ENCODE data around the gene STARD5.
A peak's percentile ranks its signal among the peaks of the same experiment; 100 is the strongest.

STARD5 gene

DNA sequence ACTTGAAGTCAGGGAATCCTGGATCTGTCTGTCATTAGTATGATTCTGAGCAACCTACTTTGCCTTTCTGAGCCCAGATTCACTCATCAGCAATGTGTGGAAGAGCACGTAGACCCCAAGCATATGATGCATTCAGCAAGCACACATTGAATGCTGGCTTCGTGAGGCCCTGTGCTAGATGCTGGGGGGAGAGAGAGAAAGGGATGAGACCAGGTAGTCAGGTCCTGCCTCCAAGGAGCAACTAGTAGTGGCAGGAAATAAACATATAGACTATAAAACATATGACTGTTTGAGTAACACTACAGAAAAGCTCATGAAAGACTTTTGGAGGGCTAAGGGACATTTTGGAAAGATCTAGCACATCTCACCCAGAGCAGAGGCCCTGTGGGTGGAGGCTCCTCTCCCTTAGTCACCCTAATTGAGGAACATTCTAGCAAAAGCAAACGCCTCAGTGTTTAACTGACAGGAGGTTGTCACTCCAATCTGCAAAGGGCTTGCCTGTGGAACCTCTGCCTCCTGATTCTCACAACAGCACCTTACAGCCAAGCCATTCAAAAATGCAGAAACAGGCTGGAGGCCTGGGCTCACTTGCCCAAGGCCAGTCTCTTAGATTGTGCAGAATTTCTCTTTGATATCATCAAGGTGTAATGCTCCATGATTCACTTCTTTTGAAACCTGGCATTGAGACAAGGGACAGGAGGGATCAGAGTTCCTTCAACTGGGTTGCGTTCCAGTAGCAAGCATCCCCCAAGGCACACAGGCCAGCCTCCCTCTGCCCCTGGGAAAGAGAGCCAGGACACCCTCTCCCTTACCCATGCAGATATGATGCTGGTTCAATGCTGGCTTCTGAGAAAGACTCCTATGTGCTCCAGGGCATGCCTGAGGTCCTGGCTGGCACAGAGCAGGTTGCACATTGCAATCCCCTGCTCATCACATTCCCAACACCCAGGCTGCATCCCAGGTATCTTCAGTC lies 26.1 kb downstream of the STARD5 start:
- in situ Hi-C loops (cut with HindIII; ENCODE audit: low pct_ligation_motif_present, low pct_unique_long_range_greater_than_20kb, low sequenced_read_pairs), result no loop called here
- no peak for DNase-seq

DNA sequence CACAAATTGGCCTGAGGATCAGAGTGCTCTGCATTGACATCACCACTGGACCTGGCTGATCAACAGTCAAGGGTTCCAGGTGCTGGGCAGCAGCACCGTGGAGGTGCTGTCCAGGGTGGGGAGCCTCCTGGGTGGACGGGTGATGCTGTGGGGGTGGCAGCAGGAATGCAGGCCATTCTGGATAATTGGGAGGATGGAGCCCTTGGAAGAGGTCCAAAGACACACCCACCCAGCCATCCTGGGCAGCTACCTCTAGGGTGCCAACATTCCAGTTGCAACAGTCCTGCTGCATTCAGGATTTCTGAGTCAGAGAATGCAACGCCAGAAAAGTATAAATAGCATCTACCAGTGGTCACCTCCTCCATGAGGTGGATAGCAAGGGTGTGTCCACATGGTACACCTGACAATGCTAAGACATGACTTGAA lies 26.8 kb downstream of the STARD5 start:
- in situ Hi-C loops (cut with HindIII; ENCODE audit: low pct_ligation_motif_present, low pct_unique_long_range_greater_than_20kb, low sequenced_read_pairs), result no loop called here
- peak; percentile 42 for DNase-seq

DNA sequence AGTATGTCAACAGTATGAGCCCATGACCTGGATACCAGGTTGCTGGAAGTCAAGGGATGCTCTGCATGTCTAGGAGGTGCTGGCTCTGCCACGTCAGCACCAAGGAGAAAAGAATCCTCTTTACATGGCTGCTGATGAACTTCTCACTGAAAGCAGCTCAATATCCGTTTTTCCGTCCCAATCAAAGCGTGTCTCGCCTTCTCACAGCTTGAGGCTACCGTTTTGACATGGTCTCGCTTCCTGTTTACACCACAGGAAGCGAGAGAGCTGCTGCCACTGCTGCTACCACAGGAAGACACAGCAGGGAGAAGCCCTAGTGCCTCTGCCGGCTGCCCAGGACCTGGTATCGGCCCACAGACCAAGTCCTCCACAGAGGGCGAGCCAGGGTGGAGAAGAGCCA lies 27.3 kb downstream of the STARD5 start:
- in situ Hi-C loops (cut with HindIII; ENCODE audit: low pct_ligation_motif_present, low pct_unique_long_range_greater_than_20kb, low sequenced_read_pairs), result no loop called here
- DNase-seq, result no peak

DNA sequence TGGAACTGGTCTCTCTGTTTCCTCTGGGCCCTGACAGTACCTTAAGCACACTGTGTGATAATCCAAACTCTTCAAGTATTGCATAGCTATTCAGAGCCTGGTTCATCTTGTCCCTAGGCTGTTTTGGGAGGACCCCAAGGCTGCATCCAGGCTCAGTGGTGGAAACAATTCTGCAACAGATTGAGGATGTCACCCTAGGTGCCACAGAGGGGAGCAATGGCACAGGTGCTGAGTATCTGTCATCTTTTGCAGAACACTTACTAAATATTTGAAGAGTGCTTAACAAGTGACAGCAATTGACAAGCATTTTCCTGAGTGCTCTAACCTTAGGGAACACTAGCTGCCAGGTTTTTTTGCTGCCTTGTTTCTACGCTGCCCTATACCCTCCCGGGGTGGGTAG lies 27.8 kb downstream of the STARD5 start:
- DNase-seq, result no peak
- in situ Hi-C loops (cut with HindIII; ENCODE audit: low pct_ligation_motif_present, low pct_unique_long_range_greater_than_20kb, low sequenced_read_pairs), result no loop called here

DNA sequence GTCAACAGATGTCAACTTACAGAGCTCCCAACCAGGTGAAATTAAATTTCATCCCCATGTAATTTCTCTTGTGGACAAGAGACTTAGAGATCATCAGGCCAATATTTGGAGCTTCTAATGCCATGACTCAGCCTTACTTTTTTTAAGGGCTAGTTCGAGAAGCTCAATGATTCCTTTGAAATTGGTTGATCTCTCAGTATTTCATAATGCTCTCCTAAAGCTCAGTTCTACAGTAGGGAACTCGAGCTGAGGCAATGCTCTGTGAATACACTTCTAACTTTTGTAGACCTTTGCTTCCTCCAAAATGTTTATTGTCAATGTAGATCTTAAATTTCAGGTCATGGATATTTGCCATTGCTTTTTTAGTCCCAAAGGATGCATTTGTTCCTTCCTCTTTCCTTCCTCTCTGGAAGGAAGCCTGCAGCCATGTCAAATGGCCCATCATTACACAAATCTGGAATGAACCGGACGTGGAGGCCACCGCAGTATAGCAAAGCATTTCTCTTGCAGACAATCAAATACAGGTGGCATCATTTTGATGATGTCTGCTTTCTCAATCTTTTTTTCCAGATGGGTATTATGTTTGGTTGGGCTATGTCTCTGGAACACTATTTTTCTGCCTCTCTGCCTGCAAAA lies 28.3 kb downstream of the STARD5 start:
- in situ Hi-C loops (cut with HindIII; ENCODE audit: low pct_ligation_motif_present, low pct_unique_long_range_greater_than_20kb, low sequenced_read_pairs), result no loop called here
- DNase-seq, result no peak

DNA sequence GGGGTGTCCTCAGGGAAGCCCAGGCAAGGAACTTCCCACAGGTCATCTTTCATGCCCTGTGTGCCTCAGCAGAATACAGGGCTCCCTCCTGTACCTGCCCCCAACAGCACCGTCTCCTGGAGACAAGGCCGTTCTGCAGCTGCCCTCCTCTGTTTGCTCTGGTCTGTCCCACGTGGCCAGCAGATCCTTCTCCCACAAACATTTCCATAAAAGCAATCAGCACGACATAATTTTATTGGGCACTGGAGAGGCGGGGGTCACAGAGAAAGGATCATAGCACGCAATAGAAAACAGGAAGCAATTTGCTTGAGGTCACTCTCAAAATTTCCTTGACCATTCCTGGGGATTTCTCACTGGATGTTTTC lies 29.4 kb downstream of the STARD5 start:
- in situ Hi-C loops (cut with HindIII; ENCODE audit: low pct_ligation_motif_present, low pct_unique_long_range_greater_than_20kb, low sequenced_read_pairs), result no loop called here

DNA sequence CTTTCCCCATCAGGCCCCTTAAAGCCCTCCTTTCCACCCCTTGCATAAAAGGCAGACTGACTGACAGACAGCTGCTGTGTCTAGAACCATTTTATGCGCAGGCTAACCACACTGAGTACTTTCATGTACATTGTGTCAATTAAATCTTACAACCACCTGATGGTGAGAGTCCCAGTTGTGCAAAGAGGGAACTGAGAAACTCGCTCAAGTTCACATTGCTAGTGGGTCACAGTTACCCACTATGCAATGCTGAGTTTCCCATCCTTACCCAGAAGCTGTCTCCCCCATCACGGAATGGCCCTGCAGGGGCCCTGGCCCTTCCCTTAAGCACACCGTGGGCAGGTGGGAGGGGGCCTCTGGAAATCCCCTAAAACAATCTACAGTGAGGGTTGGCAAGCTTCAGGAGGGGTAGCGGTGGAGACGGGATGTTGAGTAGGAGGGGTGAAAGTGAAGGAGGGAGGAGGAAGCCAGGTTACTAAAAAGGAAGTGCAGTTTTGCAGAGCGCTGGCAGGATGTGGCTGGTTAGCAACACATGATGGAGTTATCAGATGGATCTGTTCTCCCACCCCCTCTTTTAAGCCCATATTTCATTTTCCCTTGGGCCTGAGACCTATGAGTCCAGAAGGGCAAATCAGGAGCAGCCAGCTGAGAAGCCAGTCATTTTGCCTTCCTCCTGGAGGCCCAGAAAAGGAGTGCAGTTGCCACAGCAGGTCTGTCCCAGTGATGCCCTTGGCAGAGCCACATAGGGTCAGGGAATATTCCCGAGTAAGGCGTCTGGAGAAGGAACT lies 30.0 kb downstream of the STARD5 start:
- DNase-seq, result no peak
- in situ Hi-C loops (cut with HindIII; ENCODE audit: low pct_ligation_motif_present, low pct_unique_long_range_greater_than_20kb, low sequenced_read_pairs), result no loop called here

More for the DNA sequence above, 29.4 kb downstream of the STARD5 start:
- no peak for DNase-seq

DNA sequence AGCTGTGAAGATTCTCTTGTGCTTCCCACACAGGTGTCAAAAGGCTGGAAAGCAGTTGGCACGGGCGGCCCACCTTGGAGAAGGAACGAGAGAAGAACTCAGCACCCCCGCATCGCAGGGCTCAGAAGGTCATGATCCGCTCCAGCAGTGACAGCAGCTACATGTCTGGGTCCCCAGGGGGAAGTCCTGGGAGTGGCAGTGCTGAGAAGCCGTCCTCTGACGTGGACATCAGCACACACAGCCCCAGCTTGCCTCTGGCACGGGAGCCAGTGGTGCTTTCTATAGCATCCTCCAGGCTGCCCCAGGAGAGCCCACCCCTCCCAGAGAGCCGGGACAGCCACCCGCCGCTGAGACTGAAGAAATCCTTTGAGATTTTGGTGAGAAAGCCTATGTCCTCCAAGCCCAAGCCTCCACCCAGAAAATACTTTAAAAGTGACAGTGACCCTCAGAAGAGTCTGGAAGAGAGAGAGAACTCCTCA lies 31.4 kb downstream of the STARD5 start:
- DNase-seq, result no peak
- in situ Hi-C loops (cut with HindIII; ENCODE audit: low pct_ligation_motif_present, low pct_unique_long_range_greater_than_20kb, low sequenced_read_pairs), result no loop called here

DNA sequence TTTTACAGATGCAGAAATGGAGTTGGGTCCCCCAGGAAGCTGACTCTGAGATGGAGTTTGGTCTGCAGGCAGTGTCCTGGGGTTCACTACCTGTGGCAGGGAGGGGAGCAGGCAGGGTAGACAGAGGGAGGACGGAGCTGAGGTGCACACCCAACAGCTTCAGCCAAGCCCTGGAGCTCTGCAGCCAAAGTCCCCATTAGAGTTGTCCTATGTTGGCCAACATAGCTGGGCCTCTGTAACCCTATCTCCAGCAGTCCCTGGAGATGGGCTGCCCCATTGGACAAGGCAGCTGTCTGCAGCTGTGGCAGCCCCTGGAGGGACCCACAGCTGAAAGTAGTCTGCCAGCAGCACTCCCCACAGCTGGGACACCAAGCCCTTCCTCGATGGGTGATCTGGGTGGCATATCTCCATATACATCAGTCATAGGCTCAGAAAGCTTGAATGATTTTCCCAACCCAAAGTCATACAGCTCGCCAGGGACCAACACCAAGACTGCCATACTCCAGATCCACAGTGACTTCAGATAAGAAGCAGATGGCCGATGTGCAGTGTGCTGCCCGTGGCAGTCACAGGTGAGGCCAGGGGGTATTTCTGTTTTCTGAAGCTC lies 31.9 kb downstream of the STARD5 start:
- no peak for DNase-seq
- in situ Hi-C loops (cut with HindIII; ENCODE audit: low pct_ligation_motif_present, low pct_unique_long_range_greater_than_20kb, low sequenced_read_pairs), result no loop called here

DNA sequence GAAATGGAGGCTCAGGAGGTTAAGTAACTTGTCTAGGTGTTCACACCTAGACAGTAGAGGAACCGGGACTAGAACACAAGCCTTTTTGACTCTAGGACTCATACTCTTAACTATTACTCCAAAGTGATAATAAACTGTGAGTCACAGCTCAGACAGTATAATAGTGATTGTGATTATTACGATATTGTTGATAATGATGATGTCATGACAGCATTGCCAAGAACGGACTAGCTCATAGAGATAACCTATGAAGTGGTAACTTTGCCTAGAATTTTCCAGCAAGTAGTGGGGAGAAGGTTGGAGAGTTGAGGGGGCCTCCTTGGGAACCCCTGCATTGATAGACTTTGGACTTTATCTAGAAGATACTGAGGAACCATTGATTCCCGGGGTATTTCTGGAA lies 34.0 kb downstream of the STARD5 start:
- DNase-seq, result no peak
- in situ Hi-C loops (cut with HindIII; ENCODE audit: low pct_ligation_motif_present, low pct_unique_long_range_greater_than_20kb, low sequenced_read_pairs), result no loop called here

DNA sequence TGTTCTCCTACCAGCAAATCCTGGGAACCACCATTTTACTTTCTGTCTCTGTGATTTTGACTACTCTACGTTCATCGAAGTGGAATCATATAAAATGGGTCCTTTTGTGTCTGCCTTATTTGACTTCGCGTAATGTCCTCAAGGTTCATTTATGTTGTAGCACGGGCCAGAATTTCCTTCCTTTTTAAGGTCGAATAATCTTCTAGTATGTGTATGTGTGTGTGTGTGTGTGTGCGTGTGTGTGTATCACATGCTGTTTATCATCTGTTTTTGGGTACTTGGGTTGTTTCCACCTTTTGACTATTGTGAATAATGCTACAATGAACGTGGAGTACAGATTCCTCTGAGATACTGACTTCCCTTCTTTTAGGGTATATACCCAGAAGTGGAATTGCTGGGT lies 35.3 kb downstream of the STARD5 start:
- in situ Hi-C loops (cut with HindIII; ENCODE audit: low pct_ligation_motif_present, low pct_unique_long_range_greater_than_20kb, low sequenced_read_pairs), result no loop called here
- no peak for DNase-seq

DNA sequence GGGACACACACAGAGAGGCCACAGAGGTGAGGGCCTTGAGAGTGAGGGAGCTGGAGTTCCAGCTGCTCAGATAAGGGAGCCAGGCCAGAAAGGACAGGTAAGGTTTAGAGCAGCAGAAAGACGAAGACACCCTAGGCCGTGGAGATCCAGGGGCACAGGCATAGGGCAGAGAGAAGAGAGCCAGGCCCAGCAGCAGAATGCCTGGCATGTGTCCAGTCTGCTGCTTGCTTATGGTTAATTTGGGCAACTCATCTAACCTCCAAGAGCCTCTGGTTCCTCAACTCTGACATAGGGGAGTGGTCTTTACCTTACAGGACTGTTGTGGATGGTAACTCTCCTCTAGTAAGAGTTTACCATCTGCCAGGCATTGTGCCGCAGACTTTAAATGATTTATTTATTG lies 35.9 kb downstream of the STARD5 start:
- DNase-seq, result no peak
- in situ Hi-C loops (cut with HindIII; ENCODE audit: low pct_ligation_motif_present, low pct_unique_long_range_greater_than_20kb, low sequenced_read_pairs), result no loop called here

DNA sequence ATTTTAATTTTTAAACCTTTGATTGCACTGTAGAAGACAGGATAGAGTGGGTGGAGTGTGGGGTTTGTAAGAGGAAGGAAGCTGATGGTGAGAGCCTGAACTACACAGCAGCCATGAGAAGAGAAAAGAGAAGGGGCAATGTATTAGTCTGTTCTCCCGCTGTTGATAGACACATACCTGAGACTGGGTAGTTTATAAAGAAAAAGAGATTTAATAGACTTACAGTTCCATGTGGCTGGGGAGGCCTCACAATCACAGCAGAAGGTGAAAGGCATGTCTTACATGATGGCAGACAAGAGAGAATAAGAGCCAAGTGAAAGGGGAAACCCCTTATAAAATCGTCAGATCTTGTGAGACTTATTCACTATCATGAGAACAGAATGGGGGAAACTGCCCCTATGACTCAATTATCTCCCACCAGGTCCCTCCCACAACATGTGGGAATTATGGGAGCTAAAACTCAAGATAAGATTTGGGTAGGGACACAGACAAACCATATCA lies 37.3 kb downstream of the STARD5 start:
- in situ Hi-C loops (cut with HindIII; ENCODE audit: low pct_ligation_motif_present, low pct_unique_long_range_greater_than_20kb, low sequenced_read_pairs), result no loop called here

DNA sequence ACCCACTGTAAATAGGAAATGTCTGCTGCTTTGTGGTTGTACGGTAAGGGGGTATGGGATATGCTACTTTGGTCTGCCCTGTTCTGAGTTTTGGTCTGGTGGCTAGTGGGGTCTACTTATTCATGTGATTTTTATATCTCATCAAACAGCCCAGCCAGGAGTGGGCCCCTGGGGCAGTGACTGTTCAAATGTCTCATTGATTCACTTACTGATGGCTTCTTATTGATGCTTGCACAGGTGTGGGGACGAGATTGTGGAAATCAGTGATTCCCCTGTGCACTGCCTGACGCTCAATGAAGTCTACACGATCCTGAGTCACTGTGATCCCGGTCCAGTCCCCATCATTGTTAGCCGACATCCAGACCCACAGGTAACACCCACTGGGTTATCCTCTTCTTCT lies 38.5 kb downstream of the STARD5 start:
- in situ Hi-C loops (cut with HindIII; ENCODE audit: low pct_ligation_motif_present, low pct_unique_long_range_greater_than_20kb, low sequenced_read_pairs), result no loop called here
- DNase-seq, result no peak

More for the DNA sequence above, 37.3 kb downstream of the STARD5 start:
- DNase-seq, result no peak

DNA sequence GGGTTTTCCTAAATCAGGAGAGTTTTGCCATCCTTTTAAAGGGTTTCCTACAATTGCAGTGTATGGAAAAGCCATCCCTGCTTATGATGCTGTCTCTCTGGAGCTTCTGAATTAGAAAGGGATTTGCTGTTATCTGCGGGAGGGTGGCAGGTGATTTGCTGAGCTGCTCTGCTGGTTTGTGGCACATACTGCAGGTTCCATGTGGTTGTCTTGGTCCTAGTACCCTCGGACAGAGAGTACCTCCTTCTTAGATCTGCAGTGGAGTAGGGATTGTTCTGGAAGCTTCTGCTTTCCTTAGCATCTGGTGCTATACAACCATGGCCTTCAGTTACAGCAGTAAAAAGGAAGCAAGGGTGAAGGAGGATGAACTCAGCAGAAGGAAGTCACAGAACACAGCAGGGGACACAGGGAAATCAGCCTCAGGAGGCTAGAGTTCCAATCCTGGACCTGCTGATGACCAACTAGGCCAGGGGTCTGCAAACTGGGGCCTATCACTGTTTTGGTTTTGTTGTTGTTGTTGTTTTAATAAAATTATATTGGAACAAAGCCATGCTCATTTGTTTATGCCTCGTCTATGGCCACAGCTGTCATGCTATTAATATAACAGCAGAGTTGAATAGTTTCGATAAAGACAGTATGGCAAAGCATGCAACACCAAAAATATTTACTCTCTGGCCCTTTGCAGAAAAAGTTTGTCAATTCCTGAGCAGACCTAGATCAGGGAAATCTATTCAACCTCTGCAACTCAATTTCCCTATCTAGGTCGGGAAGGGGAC lies 39.5 kb downstream of the STARD5 start:
- no peak for DNase-seq
- in situ Hi-C loops (cut with HindIII; ENCODE audit: low pct_ligation_motif_present, low pct_unique_long_range_greater_than_20kb, low sequenced_read_pairs), result no loop called here

DNA sequence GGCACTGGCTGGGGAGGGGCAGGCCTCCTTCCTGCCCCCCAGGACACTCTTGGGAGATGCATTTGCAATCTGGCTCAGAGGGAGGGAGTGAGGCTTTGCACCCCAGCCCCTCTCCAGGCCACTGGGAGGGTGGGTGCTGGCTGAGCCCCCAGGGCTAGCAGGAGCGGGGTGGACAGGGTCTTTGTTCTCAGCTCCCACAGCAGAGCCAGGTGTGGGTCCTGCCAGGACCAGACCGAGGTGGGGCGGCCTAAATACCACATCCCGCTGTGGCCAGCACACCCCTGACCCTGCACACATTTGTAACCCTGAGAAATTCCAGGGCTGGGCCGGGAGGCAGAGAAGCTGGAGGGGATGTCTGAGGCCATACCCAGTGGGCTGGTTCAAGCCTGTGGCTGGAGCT lies 41.0 kb downstream of the STARD5 start:
- in situ Hi-C loops (cut with HindIII; ENCODE audit: low pct_ligation_motif_present, low pct_unique_long_range_greater_than_20kb, low sequenced_read_pairs), result no loop called here
- no peak for DNase-seq

DNA sequence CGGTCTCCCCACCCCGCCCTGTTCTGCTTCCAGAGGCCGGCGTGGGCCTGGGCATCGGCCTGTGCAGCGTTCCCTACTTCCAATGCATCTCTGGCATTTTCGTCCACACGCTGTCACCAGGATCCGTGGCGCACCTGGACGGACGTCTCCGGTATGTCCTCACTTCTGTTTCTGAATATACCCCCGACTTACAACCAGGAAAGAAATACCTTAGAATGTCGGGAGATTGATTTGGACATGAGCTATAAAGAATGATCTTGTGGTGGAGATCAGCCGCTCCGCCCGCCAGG lies 41.4 kb downstream of the STARD5 start:
- in situ Hi-C loops (cut with HindIII; ENCODE audit: low pct_ligation_motif_present, low pct_unique_long_range_greater_than_20kb, low sequenced_read_pairs), result no loop called here
- no peak for DNase-seq
